Mammary epithelial cell (primary cell): ENCODE results near the gene COG2.

ENCODE experiments used
- CTCF ChIP-seq, 2 donors: IDR thresholded peaks in 1 of 2; conservative IDR thresholded peaks in 1 of 2; 2 replicates each; pipeline ENCODE4 v1.5.1; 2011 to 2012; ENCODE audit warnings: inconsistent platforms in 2 of 2, low read length in 2 of 2, mild to moderate bottlenecking in 2 of 2, control low read depth in 1 of 2, low read depth in 1 of 2; ENCODE audit not compliant: insufficient read depth in 1 of 2; ENCODE audit errors: extremely low read depth in 1 of 2
- EZH2 ChIP-seq: IDR thresholded peaks from 2 replicates; pipeline ENCODE4 v1.6.1; 2012; ENCODE audit warnings: low read length, inconsistent platforms, borderline replicate concordance

- TF ChIP-seq EZH2, result no peak
- TF ChIP-seq CTCF (conservative IDR thresholded peaks at IDR 0.05 in 1 of 2, IDR thresholded peaks at IDR 0.05 in 1 of 2; ENCODE audit: extremely low read depth in 1 of 2, insufficient read depth in 1 of 2, low read depth in 1 of 2, low read length in 2 of 2), result no peak
These were observed 29.6 kb upstream of the COG2 start for GRCh38 chr1:230612651-230613050.
